OCI-LY7 (cell line): ENCODE measurements around the gene SEMA3F.

Experiments used
- CTCF ChIP-seq: fragments of 200-600 bp; sonication (generic); conservative IDR thresholded peaks from 2 replicates; pipeline ENCODE4 v1.5.1; 2014; ENCODE audit warnings: mild to moderate bottlenecking, antibody characterized with exemption, low read length, moderate library complexity, mixed read lengths
- EZH2phosphoT487 ChIP-seq: fragments of 200-600 bp; sonication (generic); IDR thresholded peaks from 2 replicates; pipeline ENCODE4 v1.6.1; 2018; ENCODE audit warnings: low read depth, borderline replicate concordance, mild to moderate bottlenecking, mixed run types, antibody characterized with exemption, low read length, moderate library complexity, mixed read lengths

- TF ChIP-seq CTCF: no peak
- TF ChIP-seq EZH2phosphoT487: no peak
These were observed 7.7 kb upstream of the SEMA3F start for GRCh38 chr3:50147447-50147846.
